PC-9 (cell line): ENCODE measurements around the gene SRBD1.

Source experiments
- CTCF ChIP-seq: fragments of 200-600 bp; sonication (generic); conservative IDR thresholded peaks from 2 replicates; pipeline ENCODE4 v1.6.1; 2017; ENCODE audit warnings: mixed run types, antibody characterized with exemption, mild to moderate bottlenecking, moderate library complexity
- EZH2 ChIP-seq: fragments of 200-600 bp; sonication (generic); IDR thresholded peaks from 2 replicates; pipeline ENCODE4 v1.8.0; 2017; ENCODE audit warnings: antibody characterized with exemption, low read depth

GRCh38 chr2:45497355-45497754, 113.7 kb downstream of the SRBD1 start:
- TF ChIP-seq CTCF = no peak
- no peak for TF ChIP-seq EZH2
